Measurements from ENCODE around the gene ARL10.

Gene ARL10

DNA sequence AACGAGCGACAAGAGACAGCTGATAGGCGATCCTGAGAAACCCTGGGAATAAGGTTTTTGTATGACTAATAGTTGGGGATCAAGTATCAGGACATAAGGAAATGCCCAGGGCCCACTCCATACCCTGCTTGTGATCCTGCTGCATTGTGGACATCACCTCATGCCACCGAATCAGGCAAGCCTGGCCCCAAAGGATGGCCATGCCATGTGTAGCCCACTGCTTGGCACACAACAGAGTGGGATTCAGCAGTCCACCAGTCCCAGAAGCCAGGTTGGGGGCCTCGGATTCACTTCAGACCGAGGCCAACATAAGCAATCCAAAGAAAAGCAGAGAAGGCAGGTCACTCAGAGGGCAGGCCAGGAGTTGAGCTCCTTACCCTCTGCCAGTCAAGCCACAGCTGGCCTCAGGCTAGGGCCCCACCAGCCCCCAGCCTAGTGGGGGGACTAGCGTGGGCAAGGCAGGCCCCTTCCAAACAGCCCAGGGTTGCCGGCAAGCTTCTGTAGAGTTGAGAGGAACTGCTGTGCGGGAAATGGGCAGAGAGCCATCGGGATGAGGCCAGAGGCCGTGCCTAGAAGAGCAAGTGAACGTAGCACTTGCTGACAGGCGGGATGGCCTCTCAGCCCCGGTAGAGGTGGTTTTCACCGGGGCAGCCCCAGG lies 18.1 kb downstream of the ARL10 start:
- no peaks in the 10 kb centered on the region for H3K9me3 ChIP-seq (ENCODE audit: severe bottlenecking)
- no peak overlapping the region for H3K27ac ChIP-seq
- peaks cover 48% of the 10 kb centered on the region for H3K36me3 ChIP-seq
- TF ChIP-seq, protein P1, sequence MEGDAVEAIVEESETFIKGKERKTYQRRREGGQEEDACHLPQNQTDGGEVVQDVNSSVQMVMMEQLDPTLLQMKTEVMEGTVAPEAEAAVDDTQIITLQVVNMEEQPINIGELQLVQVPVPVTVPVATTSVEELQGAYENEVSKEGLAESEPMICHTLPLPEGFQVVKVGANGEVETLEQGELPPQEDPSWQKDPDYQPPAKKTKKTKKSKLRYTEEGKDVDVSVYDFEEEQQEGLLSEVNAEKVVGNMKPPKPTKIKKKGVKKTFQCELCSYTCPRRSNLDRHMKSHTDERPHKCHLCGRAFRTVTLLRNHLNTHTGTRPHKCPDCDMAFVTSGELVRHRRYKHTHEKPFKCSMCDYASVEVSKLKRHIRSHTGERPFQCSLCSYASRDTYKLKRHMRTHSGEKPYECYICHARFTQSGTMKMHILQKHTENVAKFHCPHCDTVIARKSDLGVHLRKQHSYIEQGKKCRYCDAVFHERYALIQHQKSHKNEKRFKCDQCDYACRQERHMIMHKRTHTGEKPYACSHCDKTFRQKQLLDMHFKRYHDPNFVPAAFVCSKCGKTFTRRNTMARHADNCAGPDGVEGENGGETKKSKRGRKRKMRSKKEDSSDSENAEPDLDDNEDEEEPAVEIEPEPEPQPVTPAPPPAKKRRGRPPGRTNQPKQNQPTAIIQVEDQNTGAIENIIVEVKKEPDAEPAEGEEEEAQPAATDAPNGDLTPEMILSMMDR (IDR thresholded peaks at IDR 0.05; ENCODE audit: low read depth, low read length) = no peak
- H3K4me3 ChIP-seq (ENCODE audit: low read depth, low read length) = no peak overlapping the region
- DNase-seq = no peak
- H3K27me3 ChIP-seq (ENCODE audit: insufficient read depth, low read depth, severe bottlenecking) = no peaks in the 10 kb centered on the region

DNA sequence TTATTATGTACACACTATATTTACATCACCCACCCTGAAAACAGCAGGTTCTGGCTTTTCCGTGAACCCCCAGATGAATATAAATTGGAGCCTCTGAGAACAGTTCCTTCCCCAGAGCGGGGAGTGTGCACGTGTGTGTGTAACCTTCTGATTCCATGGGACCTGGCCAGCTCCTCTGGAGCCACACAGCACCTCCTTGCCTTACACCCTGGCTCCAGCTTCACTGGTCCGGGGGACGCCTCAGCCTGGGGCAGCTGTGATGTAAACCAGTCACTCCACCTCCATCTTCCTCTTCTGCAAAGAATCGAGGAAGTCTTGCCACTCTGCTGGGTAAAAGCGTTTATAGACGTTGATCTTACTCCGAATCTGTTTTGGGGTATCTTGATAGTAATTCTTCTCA lies 18.7 kb downstream of the ARL10 start:
- H3K36me3 ChIP-seq = peaks cover 48% of the 10 kb centered on the region
- no peaks in the 10 kb centered on the region for H3K27me3 ChIP-seq (ENCODE audit: insufficient read depth, low read depth, severe bottlenecking)
- no peaks in the 10 kb centered on the region for H3K9me3 ChIP-seq (ENCODE audit: severe bottlenecking)
- no peak overlapping the region for H3K27ac ChIP-seq
- no peak overlapping the region for H3K4me3 ChIP-seq (ENCODE audit: low read depth, low read length)
- TF ChIP-seq, protein P1 (IDR thresholded peaks at IDR 0.05; ENCODE audit: low read depth, low read length) = no peak
- DNase-seq = no peak

DNA sequence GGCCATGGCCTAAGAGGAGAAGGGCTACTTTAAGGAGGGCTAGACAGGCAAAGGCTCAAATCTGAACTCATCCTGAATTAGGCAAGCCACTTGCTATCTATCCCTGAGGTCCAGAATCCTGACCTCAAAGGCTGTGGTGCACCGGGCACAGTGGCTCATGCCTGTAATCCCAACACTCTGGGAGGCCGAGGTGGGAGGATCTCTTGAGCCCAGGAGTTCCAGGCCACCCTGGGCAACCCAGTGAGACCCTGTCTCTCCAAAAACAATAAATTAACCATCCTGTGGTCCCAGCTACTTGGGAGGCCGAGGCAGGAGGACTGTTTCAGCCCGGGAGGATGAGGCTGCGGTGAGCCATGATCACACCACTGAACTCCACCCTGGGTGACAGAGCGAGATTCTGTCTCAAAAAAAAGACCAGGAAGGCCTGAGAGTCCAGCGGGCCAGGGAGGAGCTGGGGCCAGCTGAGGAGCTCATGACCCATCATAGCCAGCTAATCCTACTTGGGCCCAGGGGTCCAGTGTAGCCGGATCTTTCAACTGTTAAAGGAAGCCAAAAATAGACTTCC lies 19.2 kb downstream of the ARL10 start:
- no peak overlapping the region for H3K4me3 ChIP-seq (ENCODE audit: low read depth, low read length)
- H3K27ac ChIP-seq = no peak overlapping the region
- TF ChIP-seq, protein P1 (IDR thresholded peaks at IDR 0.05; ENCODE audit: low read depth, low read length) = no peak
- no peaks in the 10 kb centered on the region for H3K9me3 ChIP-seq (ENCODE audit: severe bottlenecking)
- H3K36me3 ChIP-seq = peaks cover 48% of the 10 kb centered on the region
- DNase-seq = no peak
- no peaks in the 10 kb centered on the region for H3K27me3 ChIP-seq (ENCODE audit: insufficient read depth, low read depth, severe bottlenecking)

DNA sequence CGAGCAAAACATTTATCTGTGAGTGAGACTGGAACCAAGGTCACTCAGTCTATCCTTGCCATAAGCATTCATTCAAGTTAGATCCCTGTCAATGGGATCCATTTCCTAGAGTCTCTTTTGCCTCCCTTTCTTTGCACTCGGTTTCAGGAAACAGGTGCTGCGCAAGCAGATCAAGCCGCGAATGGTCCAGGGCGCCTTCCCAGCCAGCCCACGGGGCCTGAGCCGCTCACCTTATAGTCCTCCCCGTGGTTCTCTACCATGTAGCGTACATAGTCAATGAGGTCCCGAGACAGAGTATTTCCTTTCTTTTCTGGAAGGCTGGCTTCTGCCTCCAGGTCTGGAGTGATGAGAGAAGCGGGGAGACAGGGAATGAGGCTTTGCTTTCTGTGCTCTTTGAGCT lies 19.7 kb downstream of the ARL10 start:
- no peak overlapping the region for H3K27ac ChIP-seq
- H3K36me3 ChIP-seq = peaks cover 48% of the 10 kb centered on the region
- TF ChIP-seq, protein P1 (IDR thresholded peaks at IDR 0.05; ENCODE audit: low read depth, low read length) = no peak

DNA sequence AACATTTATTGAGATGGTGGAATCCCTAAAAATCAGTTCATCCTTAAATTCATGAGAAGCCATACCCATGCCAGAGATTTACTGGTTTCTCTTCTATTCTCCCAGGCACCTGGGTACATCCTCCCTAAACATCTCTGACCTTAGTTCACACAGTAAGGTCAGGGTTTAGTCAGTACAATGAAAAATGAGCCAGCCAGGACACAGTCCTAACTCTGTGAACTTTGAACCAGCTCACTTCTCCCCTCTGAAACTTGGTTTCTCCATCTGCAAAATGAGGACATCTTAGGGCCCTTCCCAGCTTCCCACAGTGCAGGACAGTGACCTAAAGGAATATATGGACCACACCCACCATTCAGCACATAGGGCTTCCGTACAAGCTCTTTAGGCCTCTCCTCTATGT lies 21.2 kb downstream of the ARL10 start:
- Histone ChIP-seq H3K4me3 (ENCODE audit: low read depth, low read length) (no peak overlapping the region), H3K27me3 (ENCODE audit: insufficient read depth, low read depth, severe bottlenecking) (no peaks in the 10 kb centered on the region), H3K36me3 (peaks cover 62% of the 10 kb centered on the region), H3K27ac (no peak overlapping the region), H3K9me3 (ENCODE audit: severe bottlenecking) (no peaks in the 10 kb centered on the region)
- no peak for DNase-seq
- TF ChIP-seq, protein P1 (IDR thresholded peaks at IDR 0.05; ENCODE audit: low read depth, low read length) = no peak

More for the DNA sequence above, 19.7 kb downstream of the ARL10 start:
- H3K4me3 ChIP-seq (ENCODE audit: low read depth, low read length) = no peak overlapping the region
- H3K27me3 ChIP-seq (ENCODE audit: insufficient read depth, low read depth, severe bottlenecking) = no peaks in the 10 kb centered on the region
- no peak for DNase-seq
- H3K9me3 ChIP-seq (ENCODE audit: severe bottlenecking) = no peaks in the 10 kb centered on the region
